Embryonic facial prominence (tissue), 1 donor: ENCODE results near the gene PIEZO2.
"Not testable (repeated sequence)": the region's sequence is repeated elsewhere in the genome, so short reads cannot be mapped to it uniquely, and the experiment has no call there.

Experiments
- DNase-seq: peaks from one replicate; pipeline ENCODE4 v3.0.0-alpha.2; 2016; ENCODE audit errors: extremely low spot score

The PIEZO2 gene

GRCh38 chr18:10973567-10974203 lies 175.7 kb downstream of the PIEZO2 start:
- DNase-seq: no peak

- no peak for DNase-seq
Measured at GRCh38 chr18:10971717-10972116, 177.7 kb downstream of the PIEZO2 start.

GRCh38 chr18:10965119-10965518 lies 184.2 kb downstream of the PIEZO2 start:
- DNase-seq: no peak

- DNase-seq: no peak
Measured at GRCh38 chr18:10953672-10954071, 195.7 kb downstream of the PIEZO2 start.

- no peak for DNase-seq
Measured at GRCh38 chr18:10951631-10952544, 197.5 kb downstream of the PIEZO2 start.

GRCh38 chr18:10950876-10951630 lies 198.3 kb downstream of the PIEZO2 start:
- no peak for DNase-seq

GRCh38 chr18:10950080-10950875 lies 199.1 kb downstream of the PIEZO2 start:
- DNase-seq: no peak

GRCh38 chr18:10949655-10950054 lies 199.7 kb downstream of the PIEZO2 start:
- DNase-seq: no peak

- no peak for DNase-seq
Measured at GRCh38 chr18:10948421-10948820, 200.9 kb downstream of the PIEZO2 start.

GRCh38 chr18:10946058-10946457 lies 203.3 kb downstream of the PIEZO2 start:
- DNase-seq: no peak

- DNase-seq: no peak
Measured at GRCh38 chr18:10942998-10943397, 206.4 kb downstream of the PIEZO2 start.

GRCh38 chr18:10939822-10940221 lies 209.5 kb downstream of the PIEZO2 start:
- no peak for DNase-seq

- DNase-seq: no peak
Measured at GRCh38 chr18:10937743-10938640, 211.4 kb downstream of the PIEZO2 start.

- no peak for DNase-seq
Measured at GRCh38 chr18:10936176-10937053, 213.0 kb downstream of the PIEZO2 start.

GRCh38 chr18:10935588-10935987 lies 213.8 kb downstream of the PIEZO2 start:
- DNase-seq: no peak

- DNase-seq: not testable (repeated sequence)
Measured at GRCh38 chr18:10933648-10934047, 215.7 kb downstream of the PIEZO2 start.

GRCh38 chr18:10930076-10930475 lies 219.3 kb downstream of the PIEZO2 start:
- DNase-seq: no peak

- DNase-seq: no peak
Measured at GRCh38 chr18:10928772-10929373, 220.5 kb downstream of the PIEZO2 start.
